ENCODE measurements around the gene AQP1. TPM values are rescaled to one million over a fixed set of nuclear protein-coding genes. Genes with fewer than 3 reads are reported as not detected.

Gene AQP1
- polyA plus RNA-seq, 3 donors = 0.03 TPM; not detected in 2

DNA sequence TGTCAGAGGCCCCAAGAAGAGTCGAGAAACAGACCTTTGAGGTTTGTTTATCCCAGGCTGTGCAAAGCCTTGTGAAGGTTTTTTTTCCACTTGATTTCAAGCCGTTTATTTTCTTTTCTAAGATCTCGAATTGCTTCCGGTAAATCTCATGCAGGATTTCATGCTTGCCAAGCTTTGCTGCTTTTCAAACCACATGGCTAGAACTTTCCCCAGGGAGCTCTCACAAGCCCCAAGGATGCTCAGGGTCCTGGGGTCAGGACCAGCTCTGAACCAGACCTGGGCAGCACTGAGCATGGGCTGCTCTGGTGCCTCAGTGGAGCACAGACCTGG lies 48.0 kb upstream of the AQP1 start:
- WGBS (ENCODE audit: insufficient coverage) = 90% methylated on average over 4 of the region's 4 CpGs
- TF ChIP-seq, protein P1, sequence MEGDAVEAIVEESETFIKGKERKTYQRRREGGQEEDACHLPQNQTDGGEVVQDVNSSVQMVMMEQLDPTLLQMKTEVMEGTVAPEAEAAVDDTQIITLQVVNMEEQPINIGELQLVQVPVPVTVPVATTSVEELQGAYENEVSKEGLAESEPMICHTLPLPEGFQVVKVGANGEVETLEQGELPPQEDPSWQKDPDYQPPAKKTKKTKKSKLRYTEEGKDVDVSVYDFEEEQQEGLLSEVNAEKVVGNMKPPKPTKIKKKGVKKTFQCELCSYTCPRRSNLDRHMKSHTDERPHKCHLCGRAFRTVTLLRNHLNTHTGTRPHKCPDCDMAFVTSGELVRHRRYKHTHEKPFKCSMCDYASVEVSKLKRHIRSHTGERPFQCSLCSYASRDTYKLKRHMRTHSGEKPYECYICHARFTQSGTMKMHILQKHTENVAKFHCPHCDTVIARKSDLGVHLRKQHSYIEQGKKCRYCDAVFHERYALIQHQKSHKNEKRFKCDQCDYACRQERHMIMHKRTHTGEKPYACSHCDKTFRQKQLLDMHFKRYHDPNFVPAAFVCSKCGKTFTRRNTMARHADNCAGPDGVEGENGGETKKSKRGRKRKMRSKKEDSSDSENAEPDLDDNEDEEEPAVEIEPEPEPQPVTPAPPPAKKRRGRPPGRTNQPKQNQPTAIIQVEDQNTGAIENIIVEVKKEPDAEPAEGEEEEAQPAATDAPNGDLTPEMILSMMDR (IDR thresholded peaks at IDR 0.05) = no peak
- H3K4me3 Mint-ChIP-seq = no peak overlapping the region

DNA sequence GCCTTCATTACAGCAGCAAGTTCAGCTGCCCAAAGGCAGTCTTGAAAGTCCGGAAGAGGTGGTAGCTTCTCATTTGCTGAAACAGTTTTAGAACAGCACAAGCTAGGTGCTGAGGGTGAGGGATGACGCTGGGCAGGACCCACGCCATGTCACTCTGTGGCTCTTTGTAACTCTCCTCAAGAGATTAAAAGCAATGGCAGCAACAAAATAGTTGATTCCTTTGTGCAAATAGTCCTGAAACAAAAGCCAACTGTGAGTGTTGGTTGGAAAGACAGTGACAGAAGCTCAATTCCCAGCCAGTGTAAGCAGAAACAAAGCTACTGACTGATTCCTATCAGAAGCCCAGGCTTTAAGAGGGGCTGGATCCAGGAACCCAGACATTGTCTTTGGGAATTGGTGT lies 47.6 kb upstream of the AQP1 start:
- Histone ChIP-seq H3K4me3 (replicated peaks in 1 of 3; ENCODE audit: low read depth in 2 of 3, low read length in 3 of 3) (no peak overlapping the region), H3K9me3 (replicated peaks in 1 of 2; ENCODE audit: control insufficient read depth in 1 of 2, insufficient read depth in 1 of 2, low read length in 2 of 2) (no peaks in the 10 kb centered on the region), H4K20me1 (ENCODE audit: insufficient read depth, low read length) (no peaks in the 10 kb centered on the region), H3K9ac (ENCODE audit: insufficient read depth, low read length, poor library complexity, severe bottlenecking) (no peak overlapping the region), H3K27ac (ENCODE audit: low read depth in 1 of 2, low read length in 2 of 2) (no peak overlapping the region), H3K4me1 (ENCODE audit: control insufficient read depth in 1 of 2, insufficient read depth in 2 of 2, low read length in 2 of 2) (no peaks in the 10 kb centered on the region), H3K27me3 (ENCODE audit: control insufficient read depth in 2 of 2, insufficient read depth in 2 of 2, low read length in 2 of 2) (no peaks in the 10 kb centered on the region), H3K4me2 (replicated peaks; ENCODE audit: extremely low read depth, low read length, poor library complexity, severe bottlenecking) (no peak overlapping the region), H3K36me3 (replicated peaks in 1 of 2; ENCODE audit: control insufficient read depth in 1 of 2, insufficient read depth in 2 of 2, low read length in 2 of 2) (no peaks in the 10 kb centered on the region), H3K79me2 (ENCODE audit: insufficient read depth, low read length) (no peaks in the 10 kb centered on the region), H2AFZ (ENCODE audit: insufficient read depth, low read depth, low read length, poor library complexity, severe bottlenecking) (no peak overlapping the region)
- H3K9me3 Mint-ChIP-seq = peaks cover 0 to 3% (median 0%) of the 10 kb centered on the region in 7 donors
- peaks cover 0 to 3% (median 0%) of the 10 kb centered on the region in 3 donors for H3K27me3 Mint-ChIP-seq (ENCODE audit: low read depth in 3 of 3)
- H3K36me3 Mint-ChIP-seq = no peaks in the 10 kb centered on the region
- intact Hi-C loops (cut with micrococcal nuclease) = no loop called here
- WGBS (ENCODE audit: insufficient coverage) = 78% methylated on average over 1 of the region's 3 CpGs
- H3K4me1 Mint-ChIP-seq = no peaks in the 10 kb centered on the region
- H3K27ac Mint-ChIP-seq = no peak overlapping the region
- DNase-seq = no peak
- H3K4me3 Mint-ChIP-seq = no peak overlapping the region
- TF ChIP-seq, protein P1 (IDR thresholded peaks at IDR 0.05) = no peak

More for the DNA sequence above, 48.0 kb upstream of the AQP1 start:
- peaks cover 0 to 3% (median 0%) of the 10 kb centered on the region in 3 donors for H3K27me3 Mint-ChIP-seq (ENCODE audit: low read depth in 3 of 3)
- Histone ChIP-seq H3K9ac (ENCODE audit: insufficient read depth, low read length, poor library complexity, severe bottlenecking) (no peak overlapping the region), H3K9me3 (replicated peaks in 1 of 2; ENCODE audit: control insufficient read depth in 1 of 2, insufficient read depth in 1 of 2, low read length in 2 of 2) (no peaks in the 10 kb centered on the region), H3K4me2 (replicated peaks; ENCODE audit: extremely low read depth, low read length, poor library complexity, severe bottlenecking) (no peak overlapping the region), H3K27me3 (ENCODE audit: control insufficient read depth in 2 of 2, insufficient read depth in 2 of 2, low read length in 2 of 2) (no peaks in the 10 kb centered on the region), H3K36me3 (replicated peaks in 1 of 2; ENCODE audit: control insufficient read depth in 1 of 2, insufficient read depth in 2 of 2, low read length in 2 of 2) (no peaks in the 10 kb centered on the region), H3K27ac (ENCODE audit: low read depth in 1 of 2, low read length in 2 of 2) (no peak overlapping the region), H2AFZ (ENCODE audit: insufficient read depth, low read depth, low read length, poor library complexity, severe bottlenecking) (no peak overlapping the region), H3K4me1 (ENCODE audit: control insufficient read depth in 1 of 2, insufficient read depth in 2 of 2, low read length in 2 of 2) (no peaks in the 10 kb centered on the region), H4K20me1 (ENCODE audit: insufficient read depth, low read length) (no peaks in the 10 kb centered on the region), H3K4me3 (replicated peaks in 1 of 3; ENCODE audit: low read depth in 2 of 3, low read length in 3 of 3) (no peak overlapping the region), H3K79me2 (ENCODE audit: insufficient read depth, low read length) (no peaks in the 10 kb centered on the region)
- intact Hi-C loops (cut with micrococcal nuclease) = no loop called here
- H3K9me3 Mint-ChIP-seq = peaks cover 0 to 3% (median 0%) of the 10 kb centered on the region in 7 donors
- DNase-seq = no peak
- no peaks in the 10 kb centered on the region for H3K36me3 Mint-ChIP-seq
- H3K27ac Mint-ChIP-seq = no peak overlapping the region
- no peaks in the 10 kb centered on the region for H3K4me1 Mint-ChIP-seq

Measured in CD14-positive monocyte (primary cell).